Motor neuron (in vitro differentiated cells): ENCODE results near the gene ZPR1. TPM values are rescaled to one million over a fixed set of nuclear protein-coding genes. Genes with fewer than 3 reads are reported as not detected.

ENCODE experiments used
- ATAC-seq, 8 experiments: fragments of 200-7000 bp; cut with Tn5 transposase; replicated peaks in 6 of 8; 2 replicates each; pipeline ENCODE4 v1.8.0; 2021; ENCODE audit warnings: mild to moderate bottlenecking in 8 of 8, moderate library complexity in 8 of 8
- H3K27ac ChIP-seq, 2 donors: fragments of 250-450 bp; sonication (Bioruptor Pico); 2 replicates each; pipeline ENCODE4 v1.9.0; 2021; ENCODE audit warnings: antibody characterized with exemption in 2 of 2, mild to moderate bottlenecking in 2 of 2, moderate library complexity in 1 of 2
- H3K4me1 ChIP-seq, 2 donors: fragments of 250-450 bp; sonication (Bioruptor Pico); replicated peaks in 1 of 2; 2 replicates each; pipeline ENCODE4 v1.6.1; 2021; ENCODE audit warnings: antibody characterized with exemption in 2 of 2, mild to moderate bottlenecking in 2 of 2, moderate library complexity in 1 of 2
- H3K4me3 ChIP-seq, 5 donors: fragments of 250-450 bp; sonication (Bioruptor Pico); 2 replicates each; pipeline ENCODE4 v1.9.0; 2021; ENCODE audit warnings: antibody characterized with exemption in 5 of 5, mild to moderate bottlenecking in 5 of 5, moderate library complexity in 4 of 5
- WGBS, 10 experiments: fragments of 450-650 bp; shearing (Covaris generic); methylation state at CpG; one replicate each; pipeline ENCODE4 v1.0.0; 2022; 5-methylcytosine and 5-hydroxymethylcytosine counted together
- in situ Hi-C, 9 experiments: fragments of 400-800 bp; cut with MboI; loops; one replicate each; pipeline ENCODE4 v1.15.0; 2021; ENCODE audit warnings: low sequenced_read_pairs in 9 of 9, low pct_unique_long_range_greater_than_20kb in 2 of 9; ENCODE audit not compliant: unreplicated experiment in 9 of 9
- total RNA-seq, 8 experiments: library from RNA; unstranded; fragments of 300-600 nt; gene quantifications; 2 replicates each; pipeline versions ENCODE4 v1.2.3 to v1.2.4, GENCODE V29; 2022

Gene ZPR1
- total RNA-seq, 8 experiments from 2014 or later: 22.4 to 43.5 (median 33.0) TPM

DNA sequence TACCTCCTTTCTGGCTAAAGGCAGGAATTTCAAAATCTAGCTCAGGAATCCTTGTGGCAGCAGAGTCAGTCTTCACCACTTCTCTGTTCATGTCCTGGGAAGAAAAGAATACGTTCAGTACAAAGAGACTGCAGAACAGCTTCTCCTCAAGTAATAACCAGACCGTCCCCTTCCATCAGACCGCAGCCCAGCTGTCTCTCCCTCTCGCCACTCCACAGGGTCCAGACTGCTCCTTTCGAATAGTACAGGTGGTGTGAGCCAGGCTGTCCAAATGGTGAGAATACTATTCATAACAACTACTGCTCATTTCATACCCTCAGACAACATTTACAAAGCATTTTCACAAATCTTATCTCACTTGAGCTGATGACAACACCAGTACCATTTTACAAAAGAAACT is 857 bp downstream of the ZPR1 start:
- peaks cover 8 to 13% of the 10 kb centered on the region in 2 donors for H3K4me1 ChIP-seq
- H3K27ac ChIP-seq: peak overlapping the region in 1 of 2 donors; percentile 88
- in situ Hi-C loops: loop anchor here in 1 of 9 experiments (25.0 kb wide), 1 partner anchor 325 kb away; no protein-coding TSS in a partner anchor
- WGBS, 10 experiments: 20 to 67% (median 41%) methylated on average over 1 to 5 of the region's 5 CpGs; no CpG with 5 or more reads in 3 of the 10 experiments
- ATAC-seq: no peak
- peak overlapping the region; percentile 95 to 99 (median 98) for H3K4me3 ChIP-seq

- in situ Hi-C loops: loop anchor here in 1 of 9 experiments (25.0 kb wide), 1 partner anchor 326 kb away; no protein-coding TSS in a partner anchor
- 63 to 100% (median 85%) methylated on average over 1 to 2 of the region's 2 CpGs; no CpG with 5 or more reads in 2 of the 10 experiments for WGBS, 10 experiments
- Histone ChIP-seq H3K4me1 (peaks cover 8 to 9% of the 10 kb centered on the region in 2 donors), H3K4me3 (no peak overlapping the region), H3K27ac (no peak overlapping the region)
- no peak for ATAC-seq
Observed at GRCh38 chr11:116786326-116786725, 1.5 kb downstream of the ZPR1 start.

- Histone ChIP-seq H3K27ac (no peak overlapping the region), H3K4me1 (peaks cover 4 to 7% of the 10 kb centered on the region in 2 donors), H3K4me3 (no peak overlapping the region)
- in situ Hi-C loops: loop anchor here in 1 of 9 experiments (25.0 kb wide), 1 partner anchor 330 kb away; no protein-coding TSS in a partner anchor
- WGBS, 10 experiments: 83 to 100% (median 97%) methylated on average over 1 to 4 of the region's 4 CpGs; no CpG with 5 or more reads in 2 of the 10 experiments
- no peak for ATAC-seq
Observed at GRCh38 chr11:116782728-116783127, 5.1 kb downstream of the ZPR1 start.

DNA sequence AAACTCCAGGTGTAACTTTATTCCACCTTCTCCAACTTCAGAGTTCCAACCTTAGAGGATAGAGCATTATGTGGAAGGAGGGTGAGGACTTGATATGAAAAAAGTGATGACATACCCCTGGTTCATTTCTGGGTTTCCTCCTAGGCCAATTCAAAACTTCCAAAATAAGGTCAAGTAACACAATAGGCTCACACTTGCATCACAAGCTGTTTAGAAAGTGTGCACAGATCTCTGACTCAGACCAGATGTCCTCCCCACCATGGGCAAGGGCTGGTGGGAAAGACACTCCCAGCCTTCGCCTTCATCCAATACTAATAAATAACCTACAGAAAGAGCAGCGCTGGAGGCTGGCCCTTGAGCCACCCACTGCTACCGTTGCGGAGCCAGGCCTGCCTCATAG is 9.3 kb downstream of the ZPR1 start:
- Histone ChIP-seq H3K4me1 (peaks cover 0 to 3% of the 10 kb centered on the region in 2 donors), H3K27ac (no peak overlapping the region), H3K4me3 (no peak overlapping the region)
- in situ Hi-C loops: loop anchor here in 1 of 9 experiments (25.0 kb wide), 1 partner anchor 334 kb away; no protein-coding TSS in a partner anchor
- WGBS, 10 experiments: 95 to 100% methylated on average over 3 of the region's 4 CpGs; no CpG with 5 or more reads in 8 of the 10 experiments
- ATAC-seq: no peak

DNA sequence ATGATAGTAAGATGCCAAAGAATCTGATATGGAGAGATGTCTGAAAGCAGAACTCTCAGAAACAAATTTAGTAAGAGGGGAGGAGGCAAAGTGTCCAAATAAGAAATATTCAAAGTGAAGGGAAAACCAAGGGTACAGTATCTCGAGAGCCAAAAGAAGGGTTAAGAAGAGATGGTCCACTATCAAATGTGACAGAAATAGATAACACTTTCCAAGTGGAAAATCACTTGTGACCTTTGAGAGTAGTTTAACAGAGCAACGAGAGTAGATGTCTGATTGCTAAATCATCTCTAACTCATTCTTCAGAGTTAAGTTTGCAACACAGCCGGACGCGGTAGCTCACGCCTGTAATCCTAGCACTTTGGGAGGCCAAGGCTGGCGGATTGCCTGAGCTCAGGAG is 10.8 kb downstream of the ZPR1 start:
- H3K4me3 ChIP-seq: no peak overlapping the region
- 67 to 100% (median 89%) methylated on average over 2 to 7 of the region's 7 CpGs; no CpG with 5 or more reads in 1 of the 10 experiments for WGBS, 10 experiments
- in situ Hi-C loops: loop anchor here in 1 of 9 experiments (25.0 kb wide), 1 partner anchor 335 kb away; no protein-coding TSS in a partner anchor
- no peak for ATAC-seq
- H3K27ac ChIP-seq: no peak overlapping the region
- H3K4me1 ChIP-seq: peaks cover under 1 to 6% of the 10 kb centered on the region in 2 donors

GRCh38 chr11:116776522-116776984 is 11.3 kb downstream of the ZPR1 start:
- in situ Hi-C loops: loop anchor here in 1 of 9 experiments (25.0 kb wide), 1 partner anchor 336 kb away; no protein-coding TSS in a partner anchor
- H3K4me1 ChIP-seq: peaks cover 5 to 11% of the 10 kb centered on the region in 2 donors
- ATAC-seq: no peak
- no peak overlapping the region for H3K27ac ChIP-seq
- H3K4me3 ChIP-seq: no peak overlapping the region

- in situ Hi-C loops: loop anchor here in 1 of 9 experiments (25.0 kb wide), 1 partner anchor 336 kb away; no protein-coding TSS in a partner anchor
- Histone ChIP-seq H3K4me1 (peaks cover 8 to 15% of the 10 kb centered on the region in 2 donors), H3K4me3 (no peak overlapping the region), H3K27ac (no peak overlapping the region)
- 100% methylated on average over 1 to 4 of the region's 5 CpGs; no CpG with 5 or more reads in 5 of the 10 experiments for WGBS, 10 experiments
- no peak for ATAC-seq
Observed at GRCh38 chr11:116775975-116776374, 11.8 kb downstream of the ZPR1 start.

DNA sequence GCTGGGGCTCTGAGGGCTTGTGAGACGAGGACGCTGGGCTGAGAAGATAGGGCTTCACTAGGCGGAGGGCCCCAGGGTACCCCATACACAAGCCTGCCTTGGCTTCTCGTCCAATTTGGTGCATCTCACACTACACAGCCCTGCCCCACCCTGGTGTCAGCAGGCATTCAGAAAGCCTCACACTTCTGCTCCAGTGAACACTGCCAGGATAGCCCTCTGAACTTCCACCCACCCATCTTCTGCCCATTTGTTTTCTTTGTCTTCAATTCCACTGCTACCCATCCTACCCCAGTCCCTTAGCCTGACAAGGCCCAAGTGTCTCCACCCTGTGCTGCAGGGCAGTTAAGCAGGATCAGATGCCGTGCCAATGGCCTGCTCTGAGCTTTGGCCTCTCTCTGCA is 13.2 kb downstream of the ZPR1 start:
- H3K27ac ChIP-seq: no peak overlapping the region
- 57 to 100% (median 81%) methylated on average over 1 to 2 of the region's 5 CpGs; no CpG with 5 or more reads in 4 of the 10 experiments for WGBS, 10 experiments
- peak in 2 of 8 experiments; percentile 5 to 13 for ATAC-seq
- H3K4me3 ChIP-seq: no peak overlapping the region
- in situ Hi-C loops: loop anchor here in 1 of 9 experiments (25.0 kb wide), 1 partner anchor 338 kb away; no protein-coding TSS in a partner anchor
- H3K4me1 ChIP-seq: peaks cover 8 to 15% of the 10 kb centered on the region in 2 donors

GRCh38 chr11:116773203-116774097 is 14.4 kb downstream of the ZPR1 start:
- Histone ChIP-seq H3K27ac (peak overlapping the region; percentile 77 to 98), H3K4me1 (peaks cover 8 to 15% of the 10 kb centered on the region in 2 donors), H3K4me3 (peak overlapping the region; percentile 91 to 100 (median 97))
- ATAC-seq: peak in 3 of 8 experiments; percentile 55 to 73 (median 56)
- in situ Hi-C loops: no loop called here
- WGBS, 10 experiments: 14 to 49% (median 24%) methylated on average over 2 to 18 of the region's 25 CpGs

DNA sequence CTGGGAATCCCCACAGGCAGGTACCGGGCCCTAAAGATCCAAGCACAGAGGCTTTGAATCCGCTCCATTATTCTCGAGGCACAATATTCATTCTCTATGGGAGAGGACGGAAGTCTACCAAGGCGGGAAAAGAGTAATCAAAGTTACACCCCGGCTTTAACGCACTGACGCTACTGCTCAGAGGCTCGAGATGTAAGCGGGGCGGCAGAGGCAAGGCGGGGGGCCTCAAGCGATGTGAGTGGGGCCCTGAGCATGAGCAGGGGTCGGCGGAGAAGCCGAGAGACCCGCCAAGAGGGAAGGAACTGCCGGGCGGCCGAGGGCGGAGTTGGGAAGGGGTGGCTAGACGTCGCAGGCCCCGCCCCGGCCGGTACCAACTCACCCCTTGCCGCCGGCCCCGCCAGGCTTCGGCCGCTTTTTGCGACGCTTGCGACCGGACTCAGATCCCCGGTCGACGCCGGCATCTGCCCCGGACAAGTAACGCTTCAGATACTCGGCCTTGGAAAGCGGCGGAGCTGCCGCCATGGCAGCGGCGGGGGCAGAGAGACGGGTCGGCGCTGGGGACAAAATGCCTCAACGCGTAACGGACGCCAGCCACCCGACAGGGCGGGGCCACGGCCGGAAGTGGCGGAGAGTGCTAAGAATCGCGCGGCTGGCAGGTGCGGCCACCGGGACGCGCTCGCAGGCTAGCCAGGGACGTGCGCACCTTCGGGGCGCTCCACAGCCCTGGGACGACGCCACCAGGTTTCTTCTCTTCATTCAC is 15.2 kb downstream of the ZPR1 start, which contains the start of gene BUD13:
TSS of gene BUD13 (minus strand) at position 545 of the 760 bp plus-strand sequence. CDS start at position 522, 23 bp downstream.
- ATAC-seq: peak; percentile 78 to 93 (median 92)
- WGBS, 10 experiments: 0 to 4% (median 0%) methylated on average over 1 to 30 of the region's 73 CpGs; no CpG with 5 or more reads in 3 of the 10 experiments
- Histone ChIP-seq H3K27ac (peak within 1 kb of the TSS; percentile 77 to 98), H3K4me3 (peak within 1 kb of the TSS; percentile 91 to 100 (median 97)), H3K4me1 (peaks cover 8 to 15% of the 10 kb centered on the region in 2 donors)
- in situ Hi-C loops: no loop called here

DNA sequence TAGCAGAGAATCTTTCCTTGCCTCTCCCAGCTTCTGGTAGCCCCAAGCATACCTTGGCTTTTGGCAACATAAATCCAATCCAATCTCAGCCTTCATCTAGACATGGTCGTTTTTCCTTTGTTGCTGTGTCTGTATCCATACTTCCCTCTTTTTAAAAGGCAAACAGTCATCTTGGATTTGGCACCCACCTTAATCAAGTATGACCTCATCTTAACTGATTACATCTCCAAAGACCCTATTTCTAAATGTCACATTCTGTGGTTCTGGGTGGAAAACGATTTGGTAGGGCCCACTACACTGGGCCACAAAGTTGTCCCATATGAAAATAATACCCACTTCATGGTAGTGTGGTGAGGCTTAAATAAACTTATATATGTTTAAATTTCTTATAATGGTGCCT is 15.9 kb downstream of the ZPR1 start:
- 0 to 33% (median 4%) methylated on average over 1 to 2 of the region's 2 CpGs; no CpG with 5 or more reads in 4 of the 10 experiments for WGBS, 10 experiments
- no peak for ATAC-seq
- Histone ChIP-seq H3K4me1 (peaks cover 8 to 15% of the 10 kb centered on the region in 2 donors), H3K4me3 (peak overlapping the region; percentile 91 to 100 (median 97)), H3K27ac (peak overlapping the region in 1 of 2 donors; percentile 98)
- in situ Hi-C loops: no loop called here

GRCh38 chr11:116762132-116762531 is 25.7 kb downstream of the ZPR1 start:
- H3K27ac ChIP-seq: no peak overlapping the region
- in situ Hi-C loops: no loop called here
- no peaks in the 10 kb centered on the region for H3K4me1 ChIP-seq
- H3K4me3 ChIP-seq: no peak overlapping the region
- WGBS, 10 experiments: 70 to 100% (median 91%) methylated on average over 1 to 2 of the region's 2 CpGs; no CpG with 5 or more reads in 2 of the 10 experiments
- no peak for ATAC-seq
